Measurements from ENCODE around the gene TCF12. TPM values are rescaled to one million over a fixed set of nuclear protein-coding genes. Genes with fewer than 3 reads are reported as not detected.

Gene TCF12
- total and polyA plus RNA-seq, 8 donors = 7.7 to 67.4 (median 27.3) TPM

DNA sequence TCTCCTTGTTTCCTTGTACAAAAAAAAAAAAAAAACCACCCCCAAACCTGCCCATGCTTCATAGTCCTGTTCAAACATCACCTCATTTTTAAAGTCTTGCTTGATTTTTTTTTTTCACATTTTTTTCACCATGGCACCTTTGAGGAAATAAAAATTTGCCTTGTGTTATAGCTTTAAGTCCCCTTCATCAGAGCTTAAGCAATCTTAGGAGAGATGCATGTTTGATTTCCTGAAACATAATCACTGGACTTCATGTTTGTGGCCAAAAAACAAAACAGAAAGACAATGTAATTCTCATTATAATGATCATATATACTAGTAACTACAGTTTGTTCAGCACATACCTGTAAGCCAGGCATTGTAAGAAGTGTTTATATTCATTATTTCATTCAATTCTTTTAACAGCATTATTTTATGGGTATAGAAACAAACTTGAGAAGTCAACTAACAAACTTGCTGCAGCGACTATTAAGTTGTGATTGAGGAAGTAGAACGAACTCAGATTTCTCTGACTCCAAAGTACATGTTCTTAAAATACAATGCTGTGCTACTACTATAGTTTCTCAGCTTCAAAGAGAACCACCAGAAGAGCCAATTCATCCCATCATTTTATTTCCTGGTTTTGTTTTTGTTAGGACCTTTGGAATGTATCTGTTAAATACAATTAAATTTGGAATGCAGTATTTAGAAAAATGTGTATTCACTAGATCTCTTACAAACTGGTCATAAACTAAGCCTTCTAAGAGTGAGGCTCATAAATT is 203.8 kb downstream of the TCF12 start:
- no peaks in the 10 kb centered on the region for H3K4me1 ChIP-seq
- H3K36me3 ChIP-seq = no peaks in the 10 kb centered on the region
- H3K9me3 ChIP-seq = no peaks in the 10 kb centered on the region
- H3K4me3 ChIP-seq = no peak overlapping the region
- FAIRE-seq (no peak), DNase-seq (no peak), ATAC-seq (no peak)
- H3K27me3 ChIP-seq = no peaks in the 10 kb centered on the region
- TF ChIP-seq, protein P1, sequence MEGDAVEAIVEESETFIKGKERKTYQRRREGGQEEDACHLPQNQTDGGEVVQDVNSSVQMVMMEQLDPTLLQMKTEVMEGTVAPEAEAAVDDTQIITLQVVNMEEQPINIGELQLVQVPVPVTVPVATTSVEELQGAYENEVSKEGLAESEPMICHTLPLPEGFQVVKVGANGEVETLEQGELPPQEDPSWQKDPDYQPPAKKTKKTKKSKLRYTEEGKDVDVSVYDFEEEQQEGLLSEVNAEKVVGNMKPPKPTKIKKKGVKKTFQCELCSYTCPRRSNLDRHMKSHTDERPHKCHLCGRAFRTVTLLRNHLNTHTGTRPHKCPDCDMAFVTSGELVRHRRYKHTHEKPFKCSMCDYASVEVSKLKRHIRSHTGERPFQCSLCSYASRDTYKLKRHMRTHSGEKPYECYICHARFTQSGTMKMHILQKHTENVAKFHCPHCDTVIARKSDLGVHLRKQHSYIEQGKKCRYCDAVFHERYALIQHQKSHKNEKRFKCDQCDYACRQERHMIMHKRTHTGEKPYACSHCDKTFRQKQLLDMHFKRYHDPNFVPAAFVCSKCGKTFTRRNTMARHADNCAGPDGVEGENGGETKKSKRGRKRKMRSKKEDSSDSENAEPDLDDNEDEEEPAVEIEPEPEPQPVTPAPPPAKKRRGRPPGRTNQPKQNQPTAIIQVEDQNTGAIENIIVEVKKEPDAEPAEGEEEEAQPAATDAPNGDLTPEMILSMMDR (IDR thresholded peaks at IDR 0.05) = no peak
- no peak overlapping the region for H3K27ac ChIP-seq
- 77 to 85% methylated on average over 2 of the region's 2 CpGs for WGBS, 2 donors
- intact Hi-C loops (cut with DNase I) = no loop called here

DNA sequence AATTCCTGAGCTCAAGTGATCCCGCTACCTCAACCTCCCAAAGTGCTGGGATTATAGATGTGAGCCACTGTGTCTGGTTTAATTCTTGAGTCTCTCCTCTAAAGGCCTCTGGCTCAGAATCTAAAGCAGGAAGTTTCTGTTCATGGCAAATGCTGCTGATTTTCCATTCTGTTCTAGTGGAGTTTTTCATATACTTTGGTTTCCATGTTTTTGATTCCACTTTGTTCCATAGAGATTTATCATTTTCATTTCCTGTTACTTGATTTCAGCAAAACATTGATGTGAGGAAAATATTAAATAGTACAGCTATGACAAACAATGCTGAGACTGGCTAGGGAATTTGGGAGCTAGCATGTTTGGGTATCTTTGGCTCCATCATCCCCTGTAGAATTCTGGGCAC is 205.6 kb downstream of the TCF12 start:
- FAIRE-seq (no peak), DNase-seq (no peak), ATAC-seq (no peak)
- WGBS, 2 donors = 95 to 98% methylated on average over 1 of the region's 1 CpG
- intact Hi-C loops (cut with DNase I) = no loop called here
- Histone ChIP-seq H3K27me3 (no peaks in the 10 kb centered on the region), H3K4me3 (no peak overlapping the region), H3K36me3 (no peaks in the 10 kb centered on the region), H3K27ac (no peak overlapping the region), H3K9me3 (no peaks in the 10 kb centered on the region), H3K4me1 (no peaks in the 10 kb centered on the region)
- TF ChIP-seq, protein P1 (IDR thresholded peaks at IDR 0.05) = no peak

DNA sequence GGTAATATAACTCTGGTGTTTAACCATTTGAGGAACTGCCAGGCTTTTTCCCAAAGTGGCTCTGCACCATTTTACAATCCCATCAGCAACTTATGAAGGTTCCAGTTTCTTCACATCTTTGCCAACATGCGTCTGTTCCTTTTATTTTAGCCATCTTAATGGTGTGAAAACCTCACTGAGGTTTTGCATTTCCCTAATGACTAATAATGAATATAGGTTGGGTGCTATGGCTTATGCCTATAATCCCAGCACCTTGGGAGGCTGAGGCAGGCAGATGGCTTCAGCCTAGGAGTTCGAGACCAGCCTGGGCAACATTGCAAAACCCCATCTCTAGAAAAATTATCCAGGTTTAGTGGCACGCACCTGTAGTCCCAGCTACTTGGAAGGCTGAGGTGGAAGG is 210.6 kb downstream of the TCF12 start:
- intact Hi-C loops (cut with DNase I) = no loop called here
- peaks cover 4 to 6% (median 4%) of the 10 kb centered on the region in 3 donors for H3K4me1 ChIP-seq
- H3K36me3 ChIP-seq = no peaks in the 10 kb centered on the region
- DNase-seq = no peak
- WGBS, 2 donors = 97% methylated on average over 3 of the region's 3 CpGs
- FAIRE-seq = no peak
- TF ChIP-seq, protein P1 (IDR thresholded peaks at IDR 0.05) = no peak
- no peak for ATAC-seq
- no peaks in the 10 kb centered on the region for H3K9me3 ChIP-seq
- H3K4me3 ChIP-seq = no peak overlapping the region
- no peaks in the 10 kb centered on the region for H3K27me3 ChIP-seq
- H3K27ac ChIP-seq = no peak overlapping the region

DNA sequence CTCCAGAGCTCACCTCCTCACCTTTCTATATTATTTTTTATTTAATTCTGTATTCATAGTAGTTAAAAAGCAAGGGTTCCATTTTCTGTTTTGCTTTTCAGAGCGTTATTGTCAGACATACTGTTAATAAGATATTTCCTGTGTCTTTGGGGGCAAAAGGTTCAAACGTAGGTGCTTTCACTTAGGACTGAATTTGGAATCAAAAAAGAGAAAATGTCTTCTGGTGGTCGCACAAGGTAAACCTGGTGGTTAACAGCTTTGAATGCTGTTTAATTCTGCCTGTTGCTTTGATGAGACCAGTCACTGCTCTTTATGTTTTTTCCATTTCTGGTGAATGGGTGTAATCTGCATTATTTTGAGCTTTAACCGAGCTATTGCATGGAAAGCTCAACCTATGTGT is 212.5 kb downstream of the TCF12 start:
- WGBS, 2 donors = 87 to 92% methylated on average over 4 of the region's 4 CpGs

More for the DNA sequence above, 212.5 kb downstream of the TCF12 start:
- DNase-seq = no peak
- intact Hi-C loops (cut with DNase I) = no loop called here
- FAIRE-seq = no peak
- no peak for ATAC-seq
- Histone ChIP-seq H3K4me1 (peaks cover 4 to 8% (median 4%) of the 10 kb centered on the region in 3 donors), H3K36me3 (no peaks in the 10 kb centered on the region), H3K27ac (no peak overlapping the region), H3K4me3 (no peak overlapping the region), H3K27me3 (no peaks in the 10 kb centered on the region), H3K9me3 (no peaks in the 10 kb centered on the region)
- TF ChIP-seq, protein P1 (IDR thresholded peaks at IDR 0.05) = no peak

All from pancreas (tissue), 10 donors.